ENCODE data around the gene CES2.

CES2 gene

DNA sequence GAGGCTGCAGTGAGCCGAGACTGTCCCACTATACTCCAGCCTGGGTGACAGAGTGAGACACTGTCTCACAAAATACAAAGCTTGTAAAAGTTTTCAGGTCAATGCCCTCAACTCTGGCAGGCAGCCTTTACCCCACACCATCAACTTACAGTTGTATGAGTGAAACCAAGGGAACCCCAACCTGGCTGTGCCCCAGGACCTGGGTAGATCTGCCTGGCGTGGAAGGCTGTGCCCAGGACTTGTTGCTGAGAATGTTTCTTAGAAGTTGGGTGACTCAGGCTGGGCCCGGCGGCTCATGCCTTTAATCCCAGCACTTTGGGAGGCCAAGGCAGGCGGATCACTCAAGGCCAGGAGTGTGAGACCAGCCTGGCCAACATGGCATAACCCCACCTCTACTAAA lies 33.5 kb downstream of the CES2 start:
- TF ChIP-seq, protein P1, sequence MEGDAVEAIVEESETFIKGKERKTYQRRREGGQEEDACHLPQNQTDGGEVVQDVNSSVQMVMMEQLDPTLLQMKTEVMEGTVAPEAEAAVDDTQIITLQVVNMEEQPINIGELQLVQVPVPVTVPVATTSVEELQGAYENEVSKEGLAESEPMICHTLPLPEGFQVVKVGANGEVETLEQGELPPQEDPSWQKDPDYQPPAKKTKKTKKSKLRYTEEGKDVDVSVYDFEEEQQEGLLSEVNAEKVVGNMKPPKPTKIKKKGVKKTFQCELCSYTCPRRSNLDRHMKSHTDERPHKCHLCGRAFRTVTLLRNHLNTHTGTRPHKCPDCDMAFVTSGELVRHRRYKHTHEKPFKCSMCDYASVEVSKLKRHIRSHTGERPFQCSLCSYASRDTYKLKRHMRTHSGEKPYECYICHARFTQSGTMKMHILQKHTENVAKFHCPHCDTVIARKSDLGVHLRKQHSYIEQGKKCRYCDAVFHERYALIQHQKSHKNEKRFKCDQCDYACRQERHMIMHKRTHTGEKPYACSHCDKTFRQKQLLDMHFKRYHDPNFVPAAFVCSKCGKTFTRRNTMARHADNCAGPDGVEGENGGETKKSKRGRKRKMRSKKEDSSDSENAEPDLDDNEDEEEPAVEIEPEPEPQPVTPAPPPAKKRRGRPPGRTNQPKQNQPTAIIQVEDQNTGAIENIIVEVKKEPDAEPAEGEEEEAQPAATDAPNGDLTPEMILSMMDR (IDR thresholded peaks at IDR 0.05; ENCODE audit: low read length) = no peak
- no peak for TF ChIP-seq EZH2 (IDR thresholded peaks at IDR 0.05; ENCODE audit: borderline replicate concordance, low read length)
- no peaks in the 10 kb centered on the region for H3K9me2 ChIP-seq (ENCODE audit: low read depth, low read length)
- no peak overlapping the region for H3K4me3 ChIP-seq (ENCODE audit: low read depth, low read length, poor library complexity, severe bottlenecking)
- no peak overlapping the region for H2AFZ ChIP-seq (ENCODE audit: low read length)
- H3K27ac ChIP-seq (ENCODE audit: low read depth, low read length, poor library complexity, severe bottlenecking) = no peak overlapping the region
- H3K9me3 ChIP-seq (ENCODE audit: low read length) = no peaks in the 10 kb centered on the region
- no peaks in the 10 kb centered on the region for H4K20me1 ChIP-seq (ENCODE audit: insufficient read depth, low read length)
- H3K36me3 ChIP-seq (ENCODE audit: insufficient read depth, low read length) = no peaks in the 10 kb centered on the region
- peaks cover 6% of the 10 kb centered on the region; the same call in 1 of the 2 replicates for H3K27me3 ChIP-seq (ENCODE audit: insufficient read depth, low read length)
- H3F3A ChIP-seq (ENCODE audit: insufficient read depth, low read length) = no peaks in the 10 kb centered on the region
- H3K79me2 ChIP-seq (ENCODE audit: insufficient read depth, low read length) = no peaks in the 10 kb centered on the region
- H3K9ac ChIP-seq (ENCODE audit: low read length) = no peak overlapping the region
- no peaks in the 10 kb centered on the region for H3K4me1 ChIP-seq (ENCODE audit: insufficient read depth, low read length, severe bottlenecking)
- no peak overlapping the region for H3K4me2 ChIP-seq (ENCODE audit: low read length)

DNA sequence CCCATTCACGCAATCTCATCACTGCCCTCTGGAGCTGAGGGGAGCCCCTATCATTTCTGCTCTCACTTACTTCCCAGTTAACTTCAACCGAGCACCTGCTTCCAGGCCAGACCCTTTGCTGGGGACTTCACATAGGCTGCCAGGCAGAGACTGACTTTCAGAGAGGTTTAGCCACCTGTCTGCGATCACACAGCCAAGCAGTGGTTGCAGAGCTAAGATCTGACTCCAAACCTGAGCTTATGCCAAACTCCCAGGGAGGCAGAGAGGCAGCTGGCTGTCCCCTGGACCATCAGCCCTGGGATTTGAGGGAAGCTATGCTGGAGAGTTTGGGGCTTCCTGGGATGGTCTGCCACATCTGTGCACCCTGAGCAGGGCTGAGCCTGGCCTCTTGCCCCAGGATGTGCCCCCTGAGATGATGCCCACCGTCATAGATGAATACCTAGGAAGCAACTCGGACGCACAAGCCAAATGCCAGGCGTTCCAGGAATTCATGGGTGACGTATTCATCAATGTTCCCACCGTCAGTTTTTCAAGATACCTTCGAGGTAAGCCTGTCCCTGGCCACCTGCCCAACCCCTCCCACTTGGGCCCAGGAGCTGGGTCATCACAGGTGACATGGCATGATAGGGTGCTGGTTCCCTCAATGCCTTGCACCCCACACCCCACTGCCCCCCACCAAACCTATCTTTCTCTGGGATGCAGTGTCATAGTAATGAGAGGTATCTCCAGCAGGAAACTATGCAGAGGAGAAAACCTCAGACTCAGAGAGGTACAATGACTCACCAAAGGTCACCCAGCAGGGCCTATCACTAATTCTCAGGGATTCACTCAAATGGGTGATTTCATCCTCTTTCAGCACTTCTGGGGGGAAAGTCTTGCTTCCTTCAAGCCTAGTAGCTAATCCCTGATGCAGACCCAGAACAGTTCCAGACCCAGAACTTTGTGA lies 35.7 kb downstream of the CES2 start:
- Histone ChIP-seq H3K4me3 (ENCODE audit: low read depth, low read length, poor library complexity, severe bottlenecking) (no peak overlapping the region), H3K4me2 (ENCODE audit: low read length) (no peak overlapping the region), H3K27ac (ENCODE audit: low read depth, low read length, poor library complexity, severe bottlenecking) (no peak overlapping the region), H2AFZ (ENCODE audit: low read length) (no peak overlapping the region), H3K36me3 (ENCODE audit: insufficient read depth, low read length) (no peaks in the 10 kb centered on the region), H3K4me1 (ENCODE audit: insufficient read depth, low read length, severe bottlenecking) (no peaks in the 10 kb centered on the region), H3K79me2 (ENCODE audit: insufficient read depth, low read length) (no peaks in the 10 kb centered on the region), H4K20me1 (ENCODE audit: insufficient read depth, low read length) (no peaks in the 10 kb centered on the region), H3K9ac (ENCODE audit: low read length) (no peak overlapping the region), H3K9me3 (ENCODE audit: low read length) (no peaks in the 10 kb centered on the region), H3F3A (ENCODE audit: insufficient read depth, low read length) (no peaks in the 10 kb centered on the region), H3K27me3 (ENCODE audit: insufficient read depth, low read length) (peaks cover 6% of the 10 kb centered on the region; the same call in 1 of the 2 replicates), H3K9me2 (ENCODE audit: low read depth, low read length) (no peaks in the 10 kb centered on the region)
- TF ChIP-seq, protein P1 (IDR thresholded peaks at IDR 0.05; ENCODE audit: low read length) = no peak

DNA sequence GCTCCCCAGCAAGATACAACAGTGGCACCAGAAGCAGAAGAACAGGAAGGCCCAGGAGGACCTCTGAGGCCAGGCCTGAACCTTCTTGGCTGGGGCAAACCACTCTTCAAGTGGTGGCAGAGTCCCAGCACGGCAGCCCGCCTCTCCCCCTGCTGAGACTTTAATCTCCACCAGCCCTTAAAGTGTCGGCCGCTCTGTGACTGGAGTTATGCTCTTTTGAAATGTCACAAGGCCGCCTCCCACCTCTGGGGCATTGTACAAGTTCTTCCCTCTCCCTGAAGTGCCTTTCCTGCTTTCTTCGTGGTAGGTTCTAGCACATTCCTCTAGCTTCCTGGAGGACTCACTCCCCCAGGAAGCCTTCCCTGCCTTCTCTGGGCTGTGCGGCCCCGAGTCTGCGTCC lies 37.7 kb downstream of the CES2 start:
- TF ChIP-seq EZH2 (IDR thresholded peaks at IDR 0.05; ENCODE audit: borderline replicate concordance, low read length) = no peak
- TF ChIP-seq, protein P1 (IDR thresholded peaks at IDR 0.05; ENCODE audit: low read length) = no peak
- no peaks in the 10 kb centered on the region for H3K36me3 ChIP-seq (ENCODE audit: insufficient read depth, low read length)
- H3K9me3 ChIP-seq (ENCODE audit: low read length) = no peaks in the 10 kb centered on the region
- H3F3A ChIP-seq (ENCODE audit: insufficient read depth, low read length) = no peaks in the 10 kb centered on the region
- H3K27me3 ChIP-seq (ENCODE audit: insufficient read depth, low read length) = peaks cover 6% of the 10 kb centered on the region; the same call in 1 of the 2 replicates
- no peak overlapping the region for H3K27ac ChIP-seq (ENCODE audit: low read depth, low read length, poor library complexity, severe bottlenecking)
- no peak overlapping the region for H3K9ac ChIP-seq (ENCODE audit: low read length)
- no peak overlapping the region for H3K4me2 ChIP-seq (ENCODE audit: low read length)
- H4K20me1 ChIP-seq (ENCODE audit: insufficient read depth, low read length) = no peaks in the 10 kb centered on the region
- H3K79me2 ChIP-seq (ENCODE audit: insufficient read depth, low read length) = no peaks in the 10 kb centered on the region
- H2AFZ ChIP-seq (ENCODE audit: low read length) = no peak overlapping the region
- H3K4me1 ChIP-seq (ENCODE audit: insufficient read depth, low read length, severe bottlenecking) = no peaks in the 10 kb centered on the region
- H3K9me2 ChIP-seq (ENCODE audit: low read depth, low read length) = no peaks in the 10 kb centered on the region
- H3K4me3 ChIP-seq (ENCODE audit: low read depth, low read length, poor library complexity, severe bottlenecking) = no peak overlapping the region
